Liver (tissue), 9 donors: ENCODE data around the gene TNNT1. TPM values are rescaled to one million over a fixed set of nuclear protein-coding genes. Genes with fewer than 3 reads are reported as not detected.

Experiments
- DNase-seq: peaks from one replicate; pipeline ENCODE4 v3.0.0-alpha.2; 2017; ENCODE audit warnings: low spot score
- H3K27ac ChIP-seq, 2 donors: one replicate each; pipeline ENCODE4 v1.7.0; 2013; ENCODE audit warnings: inconsistent platforms in 2 of 2, low read length in 2 of 2, control low read depth in 1 of 2, low read depth in 1 of 2, mild to moderate bottlenecking in 1 of 2
- H3K27me3 ChIP-seq, 4 donors: one replicate each; pipeline versions ENCODE4 v1.6.1 to v1.7.0; 2013; ENCODE audit warnings: low read length in 3 of 4, inconsistent platforms in 1 of 4, mild to moderate bottlenecking in 1 of 4, moderate library complexity in 1 of 4; ENCODE audit not compliant: control insufficient read depth in 4 of 4, insufficient read depth in 4 of 4
- H3K36me3 ChIP-seq, 4 donors: one replicate each; pipeline versions ENCODE4 v1.6.1 to v1.7.0; 2013; ENCODE audit warnings: low read length in 3 of 4, mild to moderate bottlenecking in 3 of 4, low read depth in 1 of 4, moderate library complexity in 1 of 4; ENCODE audit not compliant: control insufficient read depth in 4 of 4, insufficient read depth in 3 of 4
- H3K4me1 ChIP-seq, 4 donors: one replicate each; pipeline versions ENCODE4 v1.6.1 to v1.7.0; 2013; ENCODE audit warnings: low read length in 3 of 4, mild to moderate bottlenecking in 3 of 4, moderate library complexity in 1 of 4; ENCODE audit not compliant: control insufficient read depth in 4 of 4, insufficient read depth in 4 of 4
- H3K4me3 ChIP-seq, 3 donors: one replicate each; pipeline versions ENCODE4 v1.6.1 to v1.7.0; 2013; ENCODE audit warnings: low read length in 3 of 3, control low read depth in 1 of 3, low read depth in 1 of 3, mild to moderate bottlenecking in 1 of 3
- H3K9ac ChIP-seq, 2 donors: one replicate each; pipeline ENCODE4 v1.7.0; 2013; ENCODE audit warnings: low read length in 2 of 2, mild to moderate bottlenecking in 2 of 2, moderate library complexity in 2 of 2, control low read depth in 1 of 2, low read depth in 1 of 2
- H3K9me3 ChIP-seq, 4 donors: one replicate each; pipeline versions ENCODE4 v1.6.1 to v1.7.0; 2013; ENCODE audit warnings: low read length in 3 of 4; ENCODE audit not compliant: control insufficient read depth in 4 of 4
- ATF3 ChIP-seq: IDR thresholded peaks from 2 replicates; pipeline ENCODE4 v1.6.1; 2016; ENCODE audit warnings: antibody characterized with exemption
- CTCF ChIP-seq: fragments of 150-350 bp; IDR thresholded peaks from 2 replicates; pipeline ENCODE4 v1.5.1; 2017; ENCODE audit warnings: improper control_type of control experiment, low read depth, low read length; ENCODE audit not compliant: missing input control
- EGR1 ChIP-seq, 2 donors: IDR thresholded peaks; 2 replicates each; pipeline ENCODE4 v1.6.1; 2016 to 2018; ENCODE audit warnings: antibody characterized with exemption in 2 of 2, low read depth in 2 of 2
- FOXA1 ChIP-seq: IDR thresholded peaks from 2 replicates; pipeline ENCODE4 v1.6.1; 2016; ENCODE audit warnings: antibody characterized with exemption
- FOXA2 ChIP-seq: IDR thresholded peaks from 2 replicates; pipeline ENCODE4 v1.6.1; 2016; ENCODE audit warnings: antibody characterized with exemption
- GABPA ChIP-seq, 2 donors: IDR thresholded peaks in 1 of 2; conservative IDR thresholded peaks in 1 of 2; 2 replicates each; pipeline ENCODE4 v1.6.1; 2016; ENCODE audit warnings: antibody characterized with exemption in 2 of 2, mild to moderate bottlenecking in 1 of 2, moderate library complexity in 1 of 2
- HNF4A ChIP-seq, 2 donors: conservative IDR thresholded peaks; 2 replicates each; pipeline ENCODE4 v1.6.1; 2016; ENCODE audit warnings: antibody characterized with exemption in 2 of 2, mild to moderate bottlenecking in 2 of 2
- HNF4G ChIP-seq: IDR thresholded peaks from 2 replicates; pipeline ENCODE4 v1.6.1; 2016; ENCODE audit warnings: antibody characterized with exemption
- JUND ChIP-seq, 2 donors: IDR thresholded peaks; 2 replicates each; pipeline ENCODE4 v1.6.1; 2016; ENCODE audit warnings: antibody characterized with exemption in 2 of 2
- MAX ChIP-seq: IDR thresholded peaks from 2 replicates; pipeline ENCODE4 v1.6.1; 2016; ENCODE audit warnings: antibody characterized with exemption
- NR2F2 ChIP-seq: IDR thresholded peaks from 2 replicates; pipeline ENCODE4 v1.6.1; 2016; ENCODE audit warnings: antibody characterized with exemption
- RAD21 ChIP-seq, 2 donors: IDR thresholded peaks; 2 replicates each; pipeline ENCODE4 v1.6.1; 2016; ENCODE audit warnings: antibody characterized with exemption in 2 of 2, mild to moderate bottlenecking in 2 of 2
- REST ChIP-seq: IDR thresholded peaks from 2 replicates; pipeline ENCODE4 v1.6.1; 2016; ENCODE audit warnings: antibody characterized with exemption, mild to moderate bottlenecking
- RXRA ChIP-seq, 2 donors: IDR thresholded peaks; 2 replicates each; pipeline ENCODE4 v1.6.1; 2017 to 2018; ENCODE audit warnings: antibody characterized with exemption in 2 of 2, mild to moderate bottlenecking in 1 of 2
- SP1 ChIP-seq: IDR thresholded peaks from 2 replicates; pipeline ENCODE4 v1.6.1; 2018; ENCODE audit warnings: antibody characterized with exemption, mild to moderate bottlenecking
- TAF1 ChIP-seq: conservative IDR thresholded peaks from 2 replicates; pipeline ENCODE4 v1.6.1; 2016; ENCODE audit warnings: antibody characterized with exemption, mild to moderate bottlenecking
- YY1 ChIP-seq: IDR thresholded peaks from 2 replicates; pipeline ENCODE4 v1.6.1; 2016; ENCODE audit warnings: antibody characterized with exemption, mild to moderate bottlenecking
- ZBTB33 ChIP-seq: IDR thresholded peaks from 2 replicates; pipeline ENCODE4 v1.6.1; 2016; ENCODE audit warnings: antibody characterized with exemption
- WGBS: extraction: QIAGEN DNeasy Blood & Tissue Kit; methylation state at CpG from one replicate; pipeline ENCODE4 v1.1.7; 2013; 5-methylcytosine and 5-hydroxymethylcytosine counted together
- polyA plus RNA-seq, 2 donors: library from polyadenylated mRNA; stranded (reverse) in 1 of 2; unstranded in 1 of 2; fragments of 200-250 nt in 1 of 2; fragments of >200 nt in 1 of 2; fragmentation: Nextera tagmentation in 1 of 2; extraction: Ambion mirVana in 1 of 2; gene quantifications; one replicate each; pipeline versions ENCODE4 v1.2.1 to v1.2.3, GENCODE V29; 2013 to 2015
- total RNA-seq, 2 donors: library from RNA; depleted of rRNA; stranded (reverse); fragments of >200 nt; gene quantifications; one replicate each; pipeline ENCODE4 v1.2.3, GENCODE V29; 2014
- donor health status: healthy.
- donor health status: healthy.
- donor health status: healthy.
- donor health status: healthy.
- donor health status: healthy.

The TNNT1 gene
- total RNA-seq: under 1 TPM in 1 of 2 donors, not detected in 1; 0.28 TPM
- under 1 TPM in 1 of 2 donors, not detected in 1; 0.15 TPM for polyA plus RNA-seq

GRCh38 chr19:55149078-55150003 lies at the start of gene TNNT1:
Gene TNNT1 (minus strand): TSS chr19:55149206. CDS start chr19:55147157, 2,049 bp downstream.
- Histone ChIP-seq H3K27me3 (peaks cover 0 to 5% (median 3%) of the 10 kb centered on the region in 4 donors), H3K4me1 (peaks cover 0 to 3% (median 0%) of the 10 kb centered on the region in 4 donors), H3K27ac (no peak within 1 kb of the TSS), H3K9ac (no peak within 1 kb of the TSS), H3K36me3 (no peaks in the 10 kb centered on the region), H3K9me3 (no peaks in the 10 kb centered on the region), H3K4me3 (no peak within 1 kb of the TSS)
- TF ChIP-seq YY1: no peak
- no peak for TF ChIP-seq NR2F2
- no peak for TF ChIP-seq SP1
- TF ChIP-seq FOXA1: no peak
- no peak for TF ChIP-seq ATF3
- no peak for TF ChIP-seq CTCF
- no peak for TF ChIP-seq EGR1 (IDR thresholded peaks at IDR 0.05; ENCODE audit: low read depth in 2 of 2)
- no peak for TF ChIP-seq REST
- no peak for TF ChIP-seq RAD21 (IDR thresholded peaks at IDR 0.05)
- no peak for TF ChIP-seq TAF1
- no peak for TF ChIP-seq RXRA (IDR thresholded peaks at IDR 0.05)
- TF ChIP-seq HNF4G: no peak
- no peak for TF ChIP-seq FOXA2
- no peak for TF ChIP-seq JUND (IDR thresholded peaks at IDR 0.05)
- no peak for TF ChIP-seq HNF4A (conservative IDR thresholded peaks at IDR 0.05)
- TF ChIP-seq GABPA (IDR thresholded peaks at IDR 0.05 in 1 of 2, conservative IDR thresholded peaks at IDR 0.05 in 1 of 2): no peak
- no peak for TF ChIP-seq ZBTB33
- no peak for TF ChIP-seq MAX
- DNase-seq: no peak
- 12% methylated on average over 18 of the region's 18 CpGs for WGBS
